GM12874 (cell line): ENCODE measurements around the gene RNF180.

ENCODE experiments used
- CTCF ChIP-seq: IDR thresholded peaks from 2 replicates; pipeline ENCODE4 v1.5.1; 2011; ENCODE audit warnings: low read depth, mild to moderate bottlenecking, control low read depth, low read length, moderate library complexity; ENCODE audit not compliant: insufficient read depth

RNF180 gene

GRCh38 chr5:64340293-64340692 lies 174.7 kb downstream of the RNF180 start:
- TF ChIP-seq CTCF, result no peak

- no peak for TF ChIP-seq CTCF
These were observed 175.7 kb downstream of the RNF180 start for GRCh38 chr5:64341340-64341739.

GRCh38 chr5:64344501-64344900 lies 178.9 kb downstream of the RNF180 start:
- no peak for TF ChIP-seq CTCF

GRCh38 chr5:64347309-64347708 lies 181.7 kb downstream of the RNF180 start:
- no peak for TF ChIP-seq CTCF

- no peak for TF ChIP-seq CTCF
These were observed 198.8 kb downstream of the RNF180 start for GRCh38 chr5:64364426-64364825.

- TF ChIP-seq CTCF, result peak; percentile 50
These were observed 219.1 kb downstream of the RNF180 start for GRCh38 chr5:64384765-64385164.

DNA sequence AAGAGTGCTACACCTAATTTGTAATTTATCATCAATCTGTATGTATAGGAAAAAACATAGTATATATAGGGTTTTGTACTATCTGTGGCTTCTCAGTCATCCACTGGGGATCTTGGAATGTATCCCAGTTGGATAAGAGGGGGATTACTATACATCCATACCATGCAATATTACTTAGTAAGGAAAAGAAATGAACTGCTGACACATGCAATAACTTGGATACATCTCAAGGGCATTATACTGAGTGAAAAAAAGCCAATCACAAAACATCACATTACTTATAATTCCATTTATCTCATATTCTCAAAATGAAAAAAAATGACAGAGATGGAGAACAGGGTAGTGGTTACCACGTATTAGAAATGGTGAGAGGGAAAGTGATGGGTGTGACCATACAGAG lies 231.9 kb downstream of the RNF180 start:
- no peak for TF ChIP-seq CTCF

DNA sequence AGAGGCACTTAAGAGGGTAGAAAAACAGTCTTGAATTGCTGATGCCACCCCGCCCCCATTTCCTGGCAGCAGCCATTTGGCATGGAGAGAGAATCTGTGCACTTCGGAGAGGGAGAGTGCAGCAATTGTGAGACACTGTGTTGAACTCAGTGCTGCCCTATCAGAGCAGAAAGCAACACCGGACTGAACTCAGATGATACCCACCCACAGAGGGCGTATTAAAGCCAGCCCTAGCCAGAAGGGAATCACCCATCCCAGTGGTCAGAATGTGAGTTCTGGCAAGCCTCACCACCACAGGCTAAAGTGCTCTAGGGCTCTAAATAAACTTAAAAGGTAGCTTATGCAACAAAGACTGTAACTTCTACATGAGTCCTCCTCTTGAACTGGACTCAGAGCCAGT lies 251.7 kb downstream of the RNF180 start:
- TF ChIP-seq CTCF, result no peak
